Renal cortical epithelial cell (primary cell): ENCODE measurements around the gene MYO3A. TPM values are rescaled to one million over a fixed set of nuclear protein-coding genes. Genes with fewer than 3 reads are reported as not detected.
A peak's percentile ranks its signal among the peaks of the same experiment; 100 is the strongest.

Experiments
- DNase-seq: peaks from one replicate; pipeline ENCODE4 v3.0.0-alpha.2; 2011; ENCODE audit warnings: low read depth
- total RNA-seq: library from RNA; depleted of rRNA; stranded (reverse); fragments of >200 nt; gene quantifications from 2 replicates; pipeline ENCODE4 v1.2.3, GENCODE V29; 2014

The MYO3A gene, protein sequence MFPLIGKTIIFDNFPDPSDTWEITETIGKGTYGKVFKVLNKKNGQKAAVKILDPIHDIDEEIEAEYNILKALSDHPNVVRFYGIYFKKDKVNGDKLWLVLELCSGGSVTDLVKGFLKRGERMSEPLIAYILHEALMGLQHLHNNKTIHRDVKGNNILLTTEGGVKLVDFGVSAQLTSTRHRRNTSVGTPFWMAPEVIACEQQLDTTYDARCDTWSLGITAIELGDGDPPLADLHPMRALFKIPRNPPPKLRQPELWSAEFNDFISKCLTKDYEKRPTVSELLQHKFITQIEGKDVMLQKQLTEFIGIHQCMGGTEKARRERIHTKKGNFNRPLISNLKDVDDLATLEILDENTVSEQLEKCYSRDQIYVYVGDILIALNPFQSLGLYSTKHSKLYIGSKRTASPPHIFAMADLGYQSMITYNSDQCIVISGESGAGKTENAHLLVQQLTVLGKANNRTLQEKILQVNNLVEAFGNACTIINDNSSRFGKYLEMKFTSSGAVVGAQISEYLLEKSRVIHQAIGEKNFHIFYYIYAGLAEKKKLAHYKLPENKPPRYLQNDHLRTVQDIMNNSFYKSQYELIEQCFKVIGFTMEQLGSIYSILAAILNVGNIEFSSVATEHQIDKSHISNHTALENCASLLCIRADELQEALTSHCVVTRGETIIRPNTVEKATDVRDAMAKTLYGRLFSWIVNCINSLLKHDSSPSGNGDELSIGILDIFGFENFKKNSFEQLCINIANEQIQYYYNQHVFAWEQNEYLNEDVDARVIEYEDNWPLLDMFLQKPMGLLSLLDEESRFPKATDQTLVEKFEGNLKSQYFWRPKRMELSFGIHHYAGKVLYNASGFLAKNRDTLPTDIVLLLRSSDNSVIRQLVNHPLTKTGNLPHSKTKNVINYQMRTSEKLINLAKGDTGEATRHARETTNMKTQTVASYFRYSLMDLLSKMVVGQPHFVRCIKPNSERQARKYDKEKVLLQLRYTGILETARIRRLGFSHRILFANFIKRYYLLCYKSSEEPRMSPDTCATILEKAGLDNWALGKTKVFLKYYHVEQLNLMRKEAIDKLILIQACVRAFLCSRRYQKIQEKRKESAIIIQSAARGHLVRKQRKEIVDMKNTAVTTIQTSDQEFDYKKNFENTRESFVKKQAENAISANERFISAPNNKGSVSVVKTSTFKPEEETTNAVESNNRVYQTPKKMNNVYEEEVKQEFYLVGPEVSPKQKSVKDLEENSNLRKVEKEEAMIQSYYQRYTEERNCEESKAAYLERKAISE (N-terminal part only)
- 0.35 and 0.65 TPM in 2 replicates for total RNA-seq

DNA sequence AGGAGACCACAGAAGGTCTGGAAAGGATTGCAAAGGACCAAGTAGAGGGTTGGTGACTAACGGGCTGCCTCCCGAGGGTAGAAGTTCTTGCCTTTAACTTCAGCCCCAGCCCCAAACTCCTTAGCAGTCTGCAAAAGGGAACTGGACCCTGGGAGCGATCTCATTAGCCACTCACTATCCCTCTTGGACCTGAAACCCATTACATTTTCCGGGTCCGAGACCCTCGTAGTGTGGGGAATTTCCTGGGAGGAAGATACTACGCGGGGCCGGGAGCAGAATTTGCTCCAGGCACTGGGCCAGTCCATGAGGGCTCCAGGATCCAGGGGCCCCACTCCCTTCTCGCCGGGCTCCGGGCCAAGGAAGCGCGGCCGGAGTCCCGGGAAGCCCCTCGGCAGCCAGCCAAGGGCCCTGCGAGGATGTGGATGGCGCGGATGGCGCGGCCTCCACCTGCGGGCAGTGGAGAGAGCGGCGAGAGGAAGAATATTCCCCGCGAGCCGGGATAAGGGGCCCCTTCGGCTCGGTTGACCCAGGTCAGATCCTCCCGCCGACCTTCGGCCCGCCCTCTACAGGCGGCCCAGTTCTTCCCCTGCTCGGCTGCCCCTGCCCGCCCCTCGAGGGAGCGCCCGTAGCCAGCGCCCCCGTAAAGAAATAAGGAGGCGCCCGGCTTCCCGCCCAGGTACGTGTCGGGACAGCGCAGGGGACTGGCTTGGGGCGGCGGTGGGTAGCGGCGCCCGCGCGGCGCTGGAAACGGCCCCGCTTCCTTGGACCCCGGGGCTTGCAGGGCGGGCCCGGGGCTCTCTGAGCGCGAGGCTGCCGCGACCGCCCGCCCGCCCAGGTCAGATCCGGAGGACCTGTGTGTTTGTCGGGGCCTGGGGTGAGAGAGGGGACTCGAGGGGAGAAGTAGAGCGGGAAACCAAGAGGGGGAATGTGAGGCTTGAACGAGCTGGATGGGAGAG lies at the start of gene MYO3A:
TSS of gene MYO3A (plus strand) at position 577 of the 956 bp plus-strand sequence. CDS start 17,882 bp downstream, outside the sequence.
- no peak for DNase-seq

- DNase-seq = no peak
Measured at GRCh38 chr10:25888627-25889026, 45.4 kb upstream of the MYO3A start.

DNA sequence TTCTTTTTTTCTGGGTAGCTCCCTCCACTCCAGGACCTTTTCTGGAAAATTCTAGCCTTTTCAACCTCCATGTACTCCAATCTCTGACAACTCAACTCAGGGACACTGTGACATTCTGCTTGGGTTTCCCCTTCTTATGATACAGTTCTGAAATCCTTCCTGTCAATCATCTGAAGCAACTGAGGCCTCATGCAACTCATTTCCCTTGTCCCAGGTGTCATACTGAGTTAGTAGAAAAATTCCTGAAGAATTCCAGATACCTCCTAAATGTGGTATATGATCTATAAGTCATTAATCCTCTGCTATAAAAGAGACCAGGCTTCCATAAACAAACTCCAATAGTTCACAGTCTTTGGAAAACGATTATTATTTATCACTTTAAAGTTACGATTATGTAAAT lies 43.0 kb upstream of the MYO3A start:
- DNase-seq = no peak

- no peak for DNase-seq
Measured at GRCh38 chr10:25895856-25896255, 38.2 kb upstream of the MYO3A start.

DNA sequence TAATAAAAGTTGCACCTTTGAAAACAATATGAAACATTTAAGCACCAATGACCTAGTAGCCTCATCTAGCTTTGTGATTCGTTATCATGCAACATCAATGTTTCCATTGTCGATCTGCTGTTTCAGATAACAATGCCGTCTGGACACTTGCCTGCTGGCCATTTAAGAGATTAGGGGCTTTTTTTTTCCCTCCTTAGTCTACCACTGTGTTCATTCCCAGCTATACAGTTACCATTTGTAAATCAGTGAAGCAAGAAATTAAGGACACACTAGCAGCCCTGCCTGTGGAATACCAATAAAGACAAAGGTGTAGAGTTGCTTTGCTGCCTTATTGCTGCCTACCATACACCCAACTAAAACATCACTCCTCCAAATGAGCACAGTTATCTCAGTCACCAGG lies 37.6 kb upstream of the MYO3A start:
- DNase-seq = no peak

DNA sequence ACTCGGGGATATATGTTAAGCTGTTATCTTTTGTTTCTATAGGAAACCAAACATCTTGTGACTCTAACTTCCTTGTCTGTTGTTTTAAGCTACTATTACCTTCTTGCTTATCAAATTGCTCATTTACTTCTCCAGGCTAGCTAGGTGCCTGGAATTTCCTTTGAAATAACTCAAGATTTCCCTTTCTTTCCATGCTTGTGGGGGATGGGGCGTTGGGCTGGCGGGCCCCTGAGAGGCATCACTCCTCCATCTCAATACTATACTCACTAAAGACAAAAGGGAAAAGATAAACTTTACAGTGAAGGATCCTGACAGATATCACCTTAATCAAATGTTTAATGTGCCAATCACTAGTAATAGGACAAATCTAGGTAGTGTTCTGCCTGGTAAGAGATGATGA lies 34.7 kb upstream of the MYO3A start:
- DNase-seq = no peak

GRCh38 chr10:25901199-25901598 lies 32.8 kb upstream of the MYO3A start:
- DNase-seq = no peak

DNA sequence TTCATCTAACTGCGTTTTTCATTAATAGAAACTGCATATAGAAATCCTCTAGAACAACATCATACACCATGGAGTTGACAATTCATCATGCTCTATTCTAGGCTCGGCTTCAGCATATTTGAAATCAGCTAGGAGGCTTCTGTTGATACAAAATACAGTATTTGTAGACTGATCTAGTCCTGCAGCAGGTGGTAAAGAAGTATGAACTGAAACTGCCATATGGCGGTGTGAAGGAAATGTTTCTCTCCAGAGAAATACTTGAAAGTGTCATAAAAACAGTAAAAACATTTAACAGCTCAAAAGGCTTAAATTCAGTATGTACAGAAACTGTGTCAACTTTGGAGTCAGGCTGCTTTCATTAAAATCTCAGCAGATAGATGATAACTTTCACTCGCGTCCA lies 32.0 kb upstream of the MYO3A start:
- no peak for DNase-seq

DNA sequence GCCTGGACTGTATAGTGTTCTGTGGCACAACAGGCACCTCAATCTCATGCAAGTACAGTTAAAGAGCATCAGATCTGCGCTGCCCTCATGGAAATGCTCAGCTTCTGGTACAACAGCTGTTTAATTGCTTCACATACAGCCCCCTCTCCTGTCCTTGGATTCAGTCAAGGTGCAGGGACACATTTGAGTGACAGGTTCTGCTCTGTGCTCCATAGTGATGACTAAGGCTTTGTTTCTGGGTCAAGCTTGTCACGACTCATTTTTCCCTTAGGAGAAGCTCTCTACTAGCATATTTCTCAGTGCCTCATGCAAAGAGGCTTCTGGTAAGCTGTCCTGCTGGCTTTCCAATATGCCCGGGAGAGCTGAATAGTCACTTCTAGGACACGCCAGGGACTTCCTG lies 26.8 kb upstream of the MYO3A start:
- DNase-seq = peak; percentile 19

- peak; percentile 49 for DNase-seq
Measured at GRCh38 chr10:25912866-25913265, 21.2 kb upstream of the MYO3A start.

- DNase-seq = no peak
Measured at GRCh38 chr10:25914776-25915175, 19.3 kb upstream of the MYO3A start.

GRCh38 chr10:25934621-25935139 lies 651 bp downstream of the MYO3A start:
- DNase-seq = no peak

GRCh38 chr10:25938405-25938804 lies 4.4 kb downstream of the MYO3A start:
- DNase-seq = no peak

DNA sequence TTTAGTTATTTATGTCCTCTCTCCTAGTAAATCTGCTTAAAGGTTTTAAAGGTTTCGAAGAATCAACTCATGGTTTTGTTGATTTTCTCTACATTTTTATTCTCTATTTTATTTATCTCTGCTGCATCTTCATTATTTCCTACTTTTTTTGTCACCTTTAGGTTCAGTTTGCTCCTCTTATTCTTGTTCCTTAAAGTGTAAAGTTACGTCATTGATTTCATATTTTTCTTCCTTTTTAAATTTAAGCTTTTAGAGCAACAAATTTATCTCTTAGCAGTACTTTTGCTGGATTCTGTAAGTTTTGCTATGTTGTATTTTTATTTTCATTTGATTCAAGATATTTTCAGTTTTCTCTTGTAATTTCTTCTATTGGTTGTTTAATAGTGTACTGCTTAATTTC lies 10.7 kb downstream of the MYO3A start:
- DNase-seq = no peak

GRCh38 chr10:25952857-25953256 lies 18.8 kb downstream of the MYO3A start:
- DNase-seq = no peak

DNA sequence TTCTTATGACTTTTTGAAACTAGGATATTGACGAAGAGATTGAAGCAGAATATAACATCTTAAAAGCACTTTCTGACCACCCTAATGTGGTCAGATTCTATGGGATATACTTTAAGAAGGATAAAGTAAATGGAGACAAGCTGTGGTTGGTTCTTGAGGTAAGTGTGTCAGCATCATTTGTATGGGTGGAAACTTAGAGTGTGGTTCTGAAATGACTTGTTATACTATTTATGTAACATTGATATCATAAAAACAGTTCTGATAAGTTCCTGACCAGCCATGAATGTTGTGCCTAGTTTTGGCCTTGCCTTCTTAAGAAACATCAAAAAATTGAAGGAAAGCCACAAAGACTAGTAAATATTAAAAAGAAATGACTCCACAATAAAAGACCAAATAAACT lies 20.8 kb downstream of the MYO3A start:
- DNase-seq = no peak

DNA sequence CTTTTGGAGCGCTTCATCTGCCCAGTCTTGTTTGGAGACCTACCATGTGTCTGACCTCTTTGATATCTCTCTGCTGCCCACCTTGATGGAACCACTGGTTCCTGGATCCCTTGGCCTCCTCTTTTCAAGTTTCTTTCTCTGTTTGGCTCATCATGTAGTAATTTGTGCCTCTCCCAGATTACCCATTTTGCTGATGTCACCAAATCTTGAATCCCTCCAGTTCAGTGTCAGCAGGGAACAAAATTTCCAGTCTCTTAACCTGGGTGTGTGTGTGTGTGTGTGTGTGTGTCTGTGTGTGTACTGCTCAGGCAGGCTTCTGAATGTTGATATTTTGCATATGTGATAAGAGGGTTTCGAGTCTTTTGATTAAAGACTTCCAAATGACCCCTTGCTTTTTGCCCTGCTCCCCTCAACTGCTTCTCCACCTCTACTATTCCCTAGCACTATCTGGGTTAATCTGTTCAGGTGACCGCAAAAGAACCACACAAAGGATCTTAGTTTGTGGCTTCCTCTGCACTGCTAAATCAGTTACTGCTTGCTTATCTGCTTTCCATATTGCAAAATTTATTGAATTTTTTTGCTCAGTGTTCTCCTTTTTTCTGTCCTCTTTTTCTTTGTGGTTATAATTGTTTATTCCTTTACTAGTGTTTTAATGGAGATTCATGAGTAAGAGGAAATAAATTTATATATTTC lies 25.7 kb downstream of the MYO3A start:
- no peak for DNase-seq

DNA sequence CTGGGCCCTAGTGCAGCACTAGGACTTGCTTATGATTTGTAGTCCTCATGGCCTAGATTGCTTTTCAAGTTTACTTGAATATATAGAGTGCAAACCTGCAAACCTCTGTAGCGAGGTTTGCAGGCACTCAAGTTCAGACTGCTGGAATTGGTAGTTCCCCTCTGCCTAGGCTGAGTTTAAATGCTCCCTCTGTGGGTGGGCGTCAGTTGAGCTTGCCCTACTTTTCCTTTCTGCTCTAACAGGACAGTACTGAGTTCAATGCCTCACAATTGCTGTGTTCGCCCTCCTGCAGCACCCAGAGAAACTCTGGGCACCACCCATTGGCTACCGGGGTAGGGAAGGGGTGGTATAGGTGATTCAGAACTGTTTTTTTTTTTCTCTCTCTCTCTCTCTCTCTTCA lies 31.6 kb downstream of the MYO3A start:
- no peak for DNase-seq

DNA sequence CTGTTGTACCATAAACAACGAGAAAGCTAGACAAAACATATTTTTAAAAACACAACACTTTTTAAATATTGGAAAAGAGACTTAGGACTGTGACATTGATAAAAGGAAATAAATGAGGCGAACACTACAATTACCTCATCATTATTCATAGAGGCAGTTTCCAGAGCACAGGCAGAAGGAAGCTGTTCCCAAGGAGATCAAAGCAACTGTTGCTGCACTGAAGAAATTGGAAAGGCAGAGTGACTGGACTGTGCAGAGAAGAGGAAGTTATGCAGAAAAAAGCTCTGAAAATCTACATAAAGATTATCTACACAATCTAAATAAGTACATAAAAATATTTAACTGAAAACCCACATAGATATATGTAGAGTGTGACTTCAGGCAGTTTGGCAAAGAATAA lies 32.8 kb downstream of the MYO3A start:
- DNase-seq = peak; percentile 18

- DNase-seq = peak; percentile 67
Measured at GRCh38 chr10:25972631-25973030, 38.6 kb downstream of the MYO3A start.
